OCI-LY7 (cell line): ENCODE measurements around the gene SAT1. TPM values are rescaled to one million over a fixed set of nuclear protein-coding genes. Genes with fewer than 3 reads are reported as not detected.

Source experiments
- Bru-seq: library from RNA; stranded (reverse); fragments of 400-500 nt; gene quantifications from one replicate; lab custom pipeline; 2021; lab: Mats Ljungman, UMichigan
- BruChase-seq, 2 experiments: library from RNA; stranded (reverse); fragments of 400-500 nt; gene quantifications; one replicate each; lab custom pipeline; 2021; lab: Mats Ljungman, UMichigan
- BruUV-seq: library from RNA; stranded (reverse); fragments of 400-500 nt; replicated peaks from 2 replicates; lab custom pipeline; 2021; lab: Mats Ljungman, UMichigan
- CTCF ChIA-PET: fragments of 300-600 bp; sonication (Branson Sonifier 250); formaldehyde crosslinking; loops from one replicate; lab custom pipeline; 2022; ENCODE audit warnings: antibody characterized with exemption; ENCODE audit not compliant: unreplicated experiment; lab: Charles Lee
- POLR2A ChIA-PET: fragments of 300-600 bp; sonication (Branson Sonifier 250); formaldehyde crosslinking; loops from one replicate; lab custom pipeline; 2022; ENCODE audit warnings: antibody characterized with exemption; lab: Charles Lee
- DNase-seq: peaks from one replicate; pipeline ENCODE4 v3.0.0-alpha.2; 2015; ENCODE audit warnings: low spot score
- H2AFZ ChIP-seq: fragments of 200-600 bp; sonication (generic), shearing (Covaris generic); 2 replicates; pipeline ENCODE4 v1.6.1; 2014; ENCODE audit warnings: mild to moderate bottlenecking, antibody characterized with exemption, low read length, moderate library complexity
- H3K27ac ChIP-seq: fragments of 200-600 bp; sonication (generic); 2 replicates; pipeline ENCODE4 v1.5.1; 2014; ENCODE audit warnings: mixed run types, low read depth, mild to moderate bottlenecking, moderate library complexity, low read length, inconsistent platforms; ENCODE audit not compliant: poor library complexity, severe bottlenecking
- H3K36me3 ChIP-seq: fragments of 200-600 bp; sonication (generic); 2 replicates; pipeline ENCODE4 v1.6.1; 2014; ENCODE audit warnings: mild to moderate bottlenecking, antibody characterized with exemption, low read length, moderate library complexity, mixed read lengths; ENCODE audit not compliant: insufficient read depth
- H3K4me1 ChIP-seq: fragments of 200-600 bp; sonication (generic); 2 replicates; pipeline ENCODE4 v1.5.1; 2014; ENCODE audit warnings: mild to moderate bottlenecking, low read length; ENCODE audit not compliant: insufficient read depth, poor library complexity, severe bottlenecking
- H3K4me2 ChIP-seq: fragments of 200-600 bp; sonication (generic); 2 replicates; pipeline ENCODE4 v1.6.1; 2014; ENCODE audit warnings: mild to moderate bottlenecking, low read length
- H3K4me3 ChIP-seq: fragments of 200-600 bp; sonication (generic); 2 replicates; pipeline ENCODE4 v1.5.1; 2014; ENCODE audit warnings: mild to moderate bottlenecking, low read depth, low read length; ENCODE audit not compliant: poor library complexity, severe bottlenecking
- H3K79me2 ChIP-seq: fragments of 200-600 bp; sonication (generic); 2 replicates; pipeline ENCODE4 v1.6.1; 2016; ENCODE audit warnings: low read depth, mild to moderate bottlenecking, low read length, moderate library complexity, mixed read lengths; ENCODE audit not compliant: insufficient read depth
- H3K9me2 ChIP-seq: fragments of 200-600 bp; sonication (generic); 2 replicates; pipeline ENCODE4 v1.6.1; 2016; ENCODE audit warnings: mild to moderate bottlenecking, low read length, mixed read lengths; ENCODE audit not compliant: insufficient read depth
- H3K9me3 ChIP-seq: fragments of 200-600 bp; sonication (generic); 2 replicates; pipeline ENCODE4 v1.6.1; 2014; ENCODE audit warnings: mild to moderate bottlenecking, mixed run types, low read length, mixed read lengths
- H4K20me1 ChIP-seq: fragments of 200-600 bp; sonication (generic); 2 replicates; pipeline ENCODE4 v1.6.1; 2014; ENCODE audit warnings: mild to moderate bottlenecking, antibody characterized with exemption, low read length, moderate library complexity, mixed read lengths; ENCODE audit not compliant: insufficient read depth
- EZH2phosphoT487 ChIP-seq: fragments of 200-600 bp; sonication (generic); IDR thresholded peaks from 2 replicates; pipeline ENCODE4 v1.6.1; 2018; ENCODE audit warnings: low read depth, borderline replicate concordance, mild to moderate bottlenecking, mixed run types, antibody characterized with exemption, low read length, moderate library complexity, mixed read lengths
- intact Hi-C: fragments of 100-400 bp; cut with micrococcal nuclease; formaldehyde crosslinking; loops from one replicate; pipeline ENCODE4 v1.10.0; 2022; ENCODE audit not compliant: unreplicated experiment
- long read RNA-seq: library from polyadenylated mRNA; stranded (forward); transcript quantifications from one replicate; pipeline ENCODE4 v2.0.0, GENCODE V29; 2022
- total RNA-seq, 2 experiments: library from RNA; depleted of rRNA in 1 of 2; stranded (reverse); fragments of >200 nt in 1 of 2; shearing (Covaris generic) in 1 of 2; gene quantifications; 2 replicates each; pipeline ENCODE4 v1.2.3, GENCODE V29; 2014 to 2022
- TF ChIP-seq, protein P1 (sequence below): fragments of 200-600 bp; sonication (generic); conservative IDR thresholded peaks from 2 replicates; pipeline ENCODE4 v1.5.1; 2014; ENCODE audit warnings: mild to moderate bottlenecking, antibody characterized with exemption, low read length, moderate library complexity, mixed read lengths

Gene SAT1
- total RNA-seq (2014; rRNA removed; shearing (Covaris generic)) (46.9 and 75.9 TPM in 2 replicates), total RNA-seq (2022) (50.7 and 56.8 TPM in 2 replicates), Bru-seq, nascent RNA (percentile 85 among the genes with signal in this experiment), BruChase-seq, experiment 1, labeled RNA remaining after a 6-hour chase (percentile 98 among the genes with signal in this experiment), BruChase-seq, experiment 2, labeled RNA remaining after a 2-hour chase (percentile 92 among the genes with signal in this experiment)
- long read RNA-seq, transcript SAT1-204 (6 exons, 1,065 nt) = major isoform, 38 of 54 reads
- long read RNA-seq, partial matches to known transcripts = 2 of 54 reads
- long read RNA-seq, other reads (novel, unspliced or antisense) = 11 of 54 reads

DNA sequence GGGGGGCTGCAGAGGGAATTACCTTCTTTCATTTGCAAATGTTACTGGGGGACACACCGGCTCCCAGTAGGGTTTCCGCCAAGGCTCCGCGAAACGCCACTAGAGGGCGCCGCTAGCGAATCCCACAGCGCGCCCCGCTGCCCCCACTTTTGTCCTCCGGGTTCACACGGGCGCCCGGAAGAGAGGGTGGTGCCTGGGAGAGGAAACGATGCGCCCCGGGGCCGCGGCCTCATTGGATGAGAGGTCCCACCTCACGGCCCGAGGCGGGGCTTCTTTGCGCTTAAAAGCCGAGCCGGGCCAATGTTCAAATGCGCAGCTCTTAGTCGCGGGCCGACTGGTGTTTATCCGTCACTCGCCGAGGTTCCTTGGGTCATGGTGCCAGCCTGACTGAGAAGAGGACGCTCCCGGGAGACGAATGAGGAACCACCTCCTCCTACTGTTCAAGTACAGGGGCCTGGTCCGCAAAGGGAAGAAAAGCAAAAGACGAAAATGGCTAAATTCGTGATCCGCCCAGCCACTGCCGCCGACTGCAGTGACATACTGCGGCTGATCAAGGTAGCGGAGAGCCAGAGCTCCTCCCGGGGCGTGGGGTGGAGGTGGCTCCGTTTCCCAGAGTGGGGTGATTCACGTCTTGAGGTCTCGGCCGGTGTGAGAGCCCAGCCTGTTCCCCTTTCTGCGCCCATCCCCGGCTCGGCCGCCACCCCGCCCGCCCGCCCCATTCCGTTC, at the start of gene SAT1:
TSS of gene SAT1 (plus strand) at position 311 of the 726 bp plus-strand sequence. CDS start at position 490, 179 bp downstream.
- BruUV-seq = no TSS peak
- peaks cover 26% of the 10 kb centered on the region for H3K4me1 ChIP-seq
- no peaks in the 10 kb centered on the region for H3K9me2 ChIP-seq
- DNase-seq = peak; percentile 95
- ChIA-PET CTCF (interaction anchor here (2.6 kb wide), 1 partner anchor 119 kb away, joined by 16 read pairs; no protein-coding TSS in a partner anchor), POLR2A (interaction anchor here (0.6 to 2.7 kb wide), 9 partner anchors 12 to 271 kb away, joined by 3 to 16 read pairs (median 3); no protein-coding TSS in a partner anchor)
- intact Hi-C loops = loop anchor here (1.0 to 2.0 kb wide), 3 partner anchors 27 to 272 kb away; partner anchors contain the start of gene EIF2S3
- H3K4me3 ChIP-seq = peak within 1 kb of the TSS; percentile 89
- peaks cover 12% of the 10 kb centered on the region; the same call in 1 of the 2 replicates for H3K79me2 ChIP-seq
- H3K4me2 ChIP-seq = peak within 1 kb of the TSS; percentile 84
- peaks cover 17% of the 10 kb centered on the region for H3K36me3 ChIP-seq
- no peak for TF ChIP-seq EZH2phosphoT487
- TF ChIP-seq, protein P1, sequence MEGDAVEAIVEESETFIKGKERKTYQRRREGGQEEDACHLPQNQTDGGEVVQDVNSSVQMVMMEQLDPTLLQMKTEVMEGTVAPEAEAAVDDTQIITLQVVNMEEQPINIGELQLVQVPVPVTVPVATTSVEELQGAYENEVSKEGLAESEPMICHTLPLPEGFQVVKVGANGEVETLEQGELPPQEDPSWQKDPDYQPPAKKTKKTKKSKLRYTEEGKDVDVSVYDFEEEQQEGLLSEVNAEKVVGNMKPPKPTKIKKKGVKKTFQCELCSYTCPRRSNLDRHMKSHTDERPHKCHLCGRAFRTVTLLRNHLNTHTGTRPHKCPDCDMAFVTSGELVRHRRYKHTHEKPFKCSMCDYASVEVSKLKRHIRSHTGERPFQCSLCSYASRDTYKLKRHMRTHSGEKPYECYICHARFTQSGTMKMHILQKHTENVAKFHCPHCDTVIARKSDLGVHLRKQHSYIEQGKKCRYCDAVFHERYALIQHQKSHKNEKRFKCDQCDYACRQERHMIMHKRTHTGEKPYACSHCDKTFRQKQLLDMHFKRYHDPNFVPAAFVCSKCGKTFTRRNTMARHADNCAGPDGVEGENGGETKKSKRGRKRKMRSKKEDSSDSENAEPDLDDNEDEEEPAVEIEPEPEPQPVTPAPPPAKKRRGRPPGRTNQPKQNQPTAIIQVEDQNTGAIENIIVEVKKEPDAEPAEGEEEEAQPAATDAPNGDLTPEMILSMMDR = peak; percentile 81
- no peaks in the 10 kb centered on the region for H4K20me1 ChIP-seq
- no peaks in the 10 kb centered on the region for H3K9me3 ChIP-seq
- H2AFZ ChIP-seq = peak within 1 kb of the TSS; percentile 82
- peak within 1 kb of the TSS; percentile 59 for H3K27ac ChIP-seq

DNA sequence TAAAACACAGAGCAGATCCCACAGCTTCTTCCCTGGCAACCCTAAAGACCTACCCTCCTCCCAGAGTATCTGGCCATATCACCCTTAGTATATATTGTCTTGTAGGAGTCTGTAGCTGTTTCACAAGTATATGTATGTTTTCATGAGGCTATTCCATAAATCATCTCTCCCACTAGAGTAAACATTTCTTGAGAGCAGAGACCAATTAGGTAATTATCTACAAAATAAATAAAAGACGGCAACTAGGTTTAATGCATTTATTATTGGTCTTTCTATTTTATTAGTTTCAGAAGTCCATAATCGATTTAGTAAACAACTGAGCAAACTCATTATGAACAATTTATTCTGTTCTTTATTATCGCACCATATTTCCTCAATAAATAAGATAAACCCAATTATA, 46.9 kb upstream of the SAT1 start:
- Histone ChIP-seq H3K9me3 (no peaks in the 10 kb centered on the region), H3K4me3 (no peak overlapping the region), H3K9me2 (no peaks in the 10 kb centered on the region), H2AFZ (no peak overlapping the region), H4K20me1 (no peaks in the 10 kb centered on the region), H3K4me2 (no peak overlapping the region), H3K4me1 (no peaks in the 10 kb centered on the region), H3K36me3 (no peaks in the 10 kb centered on the region), H3K27ac (no peak overlapping the region), H3K79me2 (no peaks in the 10 kb centered on the region)
- intact Hi-C loops = no loop called here
- no TSS peak for BruUV-seq
- TF ChIP-seq, protein P1 = no peak
- no peak for TF ChIP-seq EZH2phosphoT487
- no peak for DNase-seq
- CTCF ChIA-PET = no interaction called here
- POLR2A ChIA-PET = interaction anchor here (0.7 kb wide), 1 partner anchor 21 kb away, joined by 3 read pairs; no protein-coding TSS in a partner anchor
